LNCAP (cell line): ENCODE results near the gene TMA7.

ENCODE experiments used
- TF ChIP-seq, protein P1 (sequence below): fragments of 450-650 bp; IDR thresholded peaks from 2 replicates; pipeline ENCODE4 v1.5.1; 2017; ENCODE audit warnings: mild to moderate bottlenecking

Gene TMA7

DNA sequence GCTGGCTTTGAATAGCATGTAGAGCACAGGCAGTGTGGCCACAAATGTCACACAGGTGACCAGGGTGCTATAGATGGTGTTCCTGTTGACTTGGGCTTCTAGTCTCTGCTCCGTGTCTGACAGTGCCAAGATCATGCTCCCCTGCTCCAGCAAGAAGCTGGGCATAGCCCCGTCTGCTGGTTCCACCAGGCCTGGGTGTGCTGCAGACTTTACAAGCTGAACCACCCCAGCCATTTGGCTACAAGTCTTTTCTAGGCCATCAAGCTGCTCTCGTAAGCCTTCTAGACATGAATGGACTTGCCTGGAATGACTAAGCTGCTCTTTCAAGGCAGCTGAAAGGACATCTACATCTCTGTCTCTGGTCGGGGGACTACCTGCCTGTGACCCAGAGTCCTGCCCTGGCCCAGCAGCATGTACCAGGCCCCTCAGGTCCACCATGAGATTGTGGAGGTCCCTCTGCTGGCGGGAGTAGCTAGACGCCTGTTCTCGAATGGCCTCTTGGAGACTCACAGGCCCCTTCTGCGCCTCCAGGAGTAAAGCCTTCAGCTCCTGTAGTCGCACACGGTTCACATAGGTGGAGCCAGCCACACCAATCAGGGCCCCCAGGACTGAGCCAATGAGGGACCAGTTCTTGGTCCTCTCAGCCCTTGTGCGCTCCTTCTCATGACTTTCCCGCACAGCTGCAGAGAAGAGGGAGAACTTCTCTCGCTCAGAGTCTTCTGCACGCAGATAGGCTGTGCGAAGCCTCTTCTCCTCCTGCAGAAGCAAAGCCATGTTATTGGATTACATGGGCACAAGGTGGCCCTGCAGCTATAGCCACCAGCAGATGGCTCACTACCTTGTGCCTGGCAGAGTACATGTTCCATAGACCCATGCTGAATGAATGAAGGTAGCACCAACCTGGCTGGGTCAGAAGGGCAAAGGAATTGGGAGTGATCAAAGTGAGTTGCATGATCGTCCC, 7.4 kb upstream of the TMA7 start:
- TF ChIP-seq, protein P1, sequence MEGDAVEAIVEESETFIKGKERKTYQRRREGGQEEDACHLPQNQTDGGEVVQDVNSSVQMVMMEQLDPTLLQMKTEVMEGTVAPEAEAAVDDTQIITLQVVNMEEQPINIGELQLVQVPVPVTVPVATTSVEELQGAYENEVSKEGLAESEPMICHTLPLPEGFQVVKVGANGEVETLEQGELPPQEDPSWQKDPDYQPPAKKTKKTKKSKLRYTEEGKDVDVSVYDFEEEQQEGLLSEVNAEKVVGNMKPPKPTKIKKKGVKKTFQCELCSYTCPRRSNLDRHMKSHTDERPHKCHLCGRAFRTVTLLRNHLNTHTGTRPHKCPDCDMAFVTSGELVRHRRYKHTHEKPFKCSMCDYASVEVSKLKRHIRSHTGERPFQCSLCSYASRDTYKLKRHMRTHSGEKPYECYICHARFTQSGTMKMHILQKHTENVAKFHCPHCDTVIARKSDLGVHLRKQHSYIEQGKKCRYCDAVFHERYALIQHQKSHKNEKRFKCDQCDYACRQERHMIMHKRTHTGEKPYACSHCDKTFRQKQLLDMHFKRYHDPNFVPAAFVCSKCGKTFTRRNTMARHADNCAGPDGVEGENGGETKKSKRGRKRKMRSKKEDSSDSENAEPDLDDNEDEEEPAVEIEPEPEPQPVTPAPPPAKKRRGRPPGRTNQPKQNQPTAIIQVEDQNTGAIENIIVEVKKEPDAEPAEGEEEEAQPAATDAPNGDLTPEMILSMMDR: peak; percentile 21; the same call in 1 of the 2 replicates

DNA sequence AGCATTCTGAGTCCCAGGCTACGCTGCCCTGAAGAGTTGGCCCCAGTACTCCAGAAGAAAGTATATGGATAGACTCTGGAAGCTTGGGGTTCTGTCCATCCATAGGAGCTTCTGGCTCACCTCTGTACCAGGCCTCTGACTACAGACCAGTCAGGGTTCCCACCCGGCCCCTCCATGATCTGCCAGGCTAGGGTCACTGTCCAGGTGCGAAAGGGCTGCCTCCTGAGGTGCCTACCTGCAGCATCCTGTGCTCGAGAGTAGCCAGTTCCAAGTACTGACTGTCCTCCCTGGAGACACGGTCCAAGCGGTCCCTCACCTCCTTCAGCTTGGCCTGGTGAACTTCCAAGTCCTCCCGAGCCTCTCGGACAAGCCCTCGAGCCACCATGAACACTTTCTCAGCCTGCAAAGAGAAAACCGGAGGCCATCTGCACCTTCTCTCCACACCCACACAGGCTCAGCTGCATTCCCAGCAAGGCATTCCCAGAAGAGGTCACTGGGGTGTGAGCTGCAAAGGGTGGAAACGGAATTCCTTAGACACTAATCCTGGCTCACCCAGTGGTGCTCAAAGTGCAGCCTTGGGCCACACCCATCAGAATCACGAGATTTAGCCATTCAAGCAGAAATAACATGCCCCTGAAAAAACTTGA, 6.5 kb upstream of the TMA7 start:
- TF ChIP-seq, protein P1: no peak

DNA sequence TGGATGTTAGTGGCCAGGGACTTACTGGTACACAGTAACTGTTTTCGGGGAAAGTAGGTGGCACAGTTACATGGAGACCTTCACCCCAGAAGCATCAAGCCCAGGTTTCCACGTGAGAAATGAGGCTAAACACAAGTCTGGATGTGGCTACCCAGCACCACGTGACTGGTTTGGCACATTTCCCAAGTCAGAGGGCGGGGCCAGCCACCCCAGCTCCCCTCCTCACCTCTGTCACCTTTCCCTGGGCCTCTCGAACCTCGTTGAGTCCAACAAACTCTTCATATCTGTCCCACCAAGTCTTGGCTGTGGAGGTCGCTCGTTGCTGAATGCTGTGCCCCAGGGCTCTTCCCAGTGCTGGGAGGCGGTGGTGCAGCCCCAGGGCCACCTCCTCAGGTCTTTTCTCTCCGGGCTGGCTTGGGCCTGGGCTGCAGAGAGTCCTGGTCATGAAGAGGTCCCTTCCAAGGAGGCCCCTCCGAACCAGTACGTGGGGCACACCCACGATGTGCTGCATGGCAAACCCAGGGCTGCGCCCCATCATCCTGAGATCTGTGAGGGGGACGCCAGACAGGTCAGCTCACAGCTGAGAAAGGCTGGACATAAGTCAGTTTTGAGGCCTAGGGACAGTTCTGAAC, 5.3 kb upstream of the TMA7 start:
- TF ChIP-seq, protein P1: no peak

DNA sequence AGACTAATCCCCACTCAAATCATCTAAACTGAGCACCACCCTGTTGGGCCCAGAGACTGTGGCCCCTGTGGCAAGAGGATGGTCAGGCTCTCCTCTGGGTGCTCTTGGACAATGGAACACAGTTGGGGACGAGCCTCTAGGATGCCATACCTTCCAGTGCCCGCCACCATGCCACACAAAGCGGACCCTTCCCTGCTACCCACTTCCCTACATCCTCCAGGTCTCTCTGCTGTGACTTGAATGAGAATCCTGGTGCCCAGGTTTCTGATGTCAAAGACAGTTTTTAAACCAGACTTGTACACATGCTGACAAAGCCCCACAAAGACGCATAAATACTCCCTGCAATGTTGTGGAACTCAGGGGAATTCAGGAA, 4.8 kb upstream of the TMA7 start:
- TF ChIP-seq, protein P1: no peak

- TF ChIP-seq, protein P1: peak; percentile 100
Observed at GRCh38 chr3:48435774-48436476, 4.1 kb upstream of the TMA7 start.

DNA sequence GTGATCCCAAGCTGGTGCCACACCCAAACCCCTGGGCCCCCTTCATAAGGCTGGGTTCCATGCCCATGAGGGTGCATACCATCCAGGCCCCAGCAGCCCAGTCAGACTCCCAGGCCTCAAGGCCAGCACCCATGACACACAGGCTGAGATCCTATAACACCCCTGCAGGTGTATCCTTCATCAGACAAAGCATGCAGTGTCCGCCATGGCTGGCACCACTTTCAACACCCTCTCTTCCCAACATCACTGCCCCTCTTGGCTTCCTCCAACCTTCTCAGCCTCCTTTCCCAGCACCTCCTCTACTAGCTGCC, 3.6 kb upstream of the TMA7 start:
- TF ChIP-seq, protein P1: no peak

DNA sequence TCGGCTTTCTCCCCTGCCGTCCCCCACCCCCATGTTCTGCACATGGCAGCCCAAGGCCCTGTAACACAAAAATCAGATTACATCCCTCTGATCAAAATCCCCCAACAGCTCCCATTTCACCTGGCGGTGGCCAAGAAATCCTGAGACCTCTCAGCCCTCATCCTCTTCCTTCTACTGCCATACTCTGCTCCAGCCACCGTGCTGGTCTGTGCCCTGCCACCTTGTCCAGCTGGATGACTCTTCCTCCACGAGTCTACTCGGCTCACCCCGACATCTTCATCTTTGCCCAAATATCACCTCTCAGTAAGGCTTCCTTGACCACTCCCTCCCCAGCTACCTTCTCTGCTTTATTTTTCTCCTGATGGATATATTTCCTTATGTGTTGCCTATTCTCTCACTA, 3.2 kb upstream of the TMA7 start:
- TF ChIP-seq, protein P1: no peak
